DND-41 (cell line): Measurements from ENCODE around the gene ZNF689.

Source experiments
- EZH2 ChIP-seq: IDR thresholded peaks from 3 replicates; pipeline ENCODE4 v1.6.1; 2012; ENCODE audit warnings: borderline replicate concordance, low read depth, mild to moderate bottlenecking, moderate library complexity, low read length, inconsistent platforms; ENCODE audit not compliant: severe bottlenecking
- TF ChIP-seq, protein P1 (sequence below): IDR thresholded peaks from 2 replicates; pipeline ENCODE4 v1.5.1; 2012; ENCODE audit warnings: borderline replicate concordance, low read length, moderate library complexity, mild to moderate bottlenecking; ENCODE audit not compliant: poor library complexity, severe bottlenecking; ENCODE audit errors: extremely low read depth

DNA sequence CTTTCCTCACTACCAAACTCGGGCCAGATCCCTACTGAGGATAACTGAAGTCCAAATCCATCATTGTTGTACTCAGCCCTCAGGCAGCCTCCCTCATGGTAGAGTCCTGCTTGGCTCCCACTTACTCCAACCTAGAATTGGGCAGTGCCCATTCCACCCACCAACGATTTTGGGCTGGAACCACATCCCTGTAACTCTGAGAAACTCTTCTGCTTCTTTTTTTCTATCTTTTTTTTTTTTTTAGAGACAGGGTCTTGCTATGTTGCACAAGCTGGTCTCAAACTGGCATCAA is 41.8 kb upstream of the ZNF689 start:
- TF ChIP-seq, protein P1, sequence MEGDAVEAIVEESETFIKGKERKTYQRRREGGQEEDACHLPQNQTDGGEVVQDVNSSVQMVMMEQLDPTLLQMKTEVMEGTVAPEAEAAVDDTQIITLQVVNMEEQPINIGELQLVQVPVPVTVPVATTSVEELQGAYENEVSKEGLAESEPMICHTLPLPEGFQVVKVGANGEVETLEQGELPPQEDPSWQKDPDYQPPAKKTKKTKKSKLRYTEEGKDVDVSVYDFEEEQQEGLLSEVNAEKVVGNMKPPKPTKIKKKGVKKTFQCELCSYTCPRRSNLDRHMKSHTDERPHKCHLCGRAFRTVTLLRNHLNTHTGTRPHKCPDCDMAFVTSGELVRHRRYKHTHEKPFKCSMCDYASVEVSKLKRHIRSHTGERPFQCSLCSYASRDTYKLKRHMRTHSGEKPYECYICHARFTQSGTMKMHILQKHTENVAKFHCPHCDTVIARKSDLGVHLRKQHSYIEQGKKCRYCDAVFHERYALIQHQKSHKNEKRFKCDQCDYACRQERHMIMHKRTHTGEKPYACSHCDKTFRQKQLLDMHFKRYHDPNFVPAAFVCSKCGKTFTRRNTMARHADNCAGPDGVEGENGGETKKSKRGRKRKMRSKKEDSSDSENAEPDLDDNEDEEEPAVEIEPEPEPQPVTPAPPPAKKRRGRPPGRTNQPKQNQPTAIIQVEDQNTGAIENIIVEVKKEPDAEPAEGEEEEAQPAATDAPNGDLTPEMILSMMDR, result no peak
- TF ChIP-seq EZH2, result no peak
